GM21737 (cell line): ENCODE results near the gene BACH2.
"Not testable (repeated sequence)": the region's sequence is repeated elsewhere in the genome, so short reads cannot be mapped to it uniquely, and the experiment has no call there.

Source experiments
- ATAC-seq: cut with Tn5 transposase; IDR thresholded peaks from one replicate; pipeline ENCODE4 v1.9.1; 2021; ENCODE audit warnings: mild to moderate bottlenecking, moderate library complexity; ENCODE audit not compliant: unreplicated experiment

BACH2 gene

DNA sequence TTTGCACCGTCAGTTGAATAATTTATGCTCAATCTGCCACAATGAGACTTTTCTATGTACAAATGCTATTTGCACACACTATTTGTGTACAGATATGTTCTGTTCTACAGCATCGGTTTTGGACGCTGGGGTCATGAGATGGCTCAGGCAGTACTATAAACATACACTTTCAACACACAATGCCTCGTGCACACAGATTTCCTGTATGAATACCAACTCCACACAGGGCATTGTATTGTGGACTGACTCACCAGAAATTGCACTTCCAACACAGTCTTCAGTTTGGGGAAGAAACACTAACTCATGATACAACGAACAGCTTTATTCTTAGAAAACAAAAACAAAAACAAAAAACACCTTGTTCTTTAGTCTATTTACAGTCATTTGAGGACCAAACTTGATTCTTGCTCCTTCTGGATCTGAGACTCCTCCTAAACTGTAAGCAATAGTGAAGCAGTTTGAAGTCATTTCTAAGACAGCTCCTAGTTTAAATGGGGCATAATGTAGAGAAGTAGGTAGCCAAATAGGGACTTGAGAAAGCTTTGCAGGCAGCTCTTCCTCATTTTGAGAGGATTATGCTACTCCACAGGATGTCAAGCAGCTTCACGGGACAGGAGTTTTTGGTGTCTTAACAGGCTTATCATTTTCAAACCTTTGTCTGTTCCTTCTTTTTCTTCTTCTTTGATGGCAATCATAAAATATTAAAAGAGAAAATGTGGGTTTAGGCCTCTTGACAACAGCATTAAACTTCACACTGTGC, 368.7 kb downstream of the BACH2 start:
- no peak for ATAC-seq

DNA sequence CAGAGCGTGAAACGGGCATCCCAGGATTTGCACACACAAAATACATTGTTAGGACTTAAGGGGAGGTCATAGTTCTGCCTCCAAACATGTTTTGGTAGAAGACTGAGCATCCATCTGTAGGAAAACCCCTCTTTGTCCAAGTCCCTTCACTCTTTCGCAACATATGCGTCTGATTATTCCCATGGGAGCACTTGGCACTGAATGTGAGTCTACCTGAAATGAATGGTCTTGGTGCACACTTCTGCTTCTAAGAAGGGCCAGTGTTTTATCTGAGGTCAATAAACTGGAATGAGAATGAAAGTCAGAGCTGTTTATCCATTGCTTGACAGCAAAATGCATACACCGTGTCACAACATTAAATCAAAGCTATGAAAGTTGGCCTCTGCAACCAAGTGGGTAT, 369.4 kb downstream of the BACH2 start:
- ATAC-seq: no peak

DNA sequence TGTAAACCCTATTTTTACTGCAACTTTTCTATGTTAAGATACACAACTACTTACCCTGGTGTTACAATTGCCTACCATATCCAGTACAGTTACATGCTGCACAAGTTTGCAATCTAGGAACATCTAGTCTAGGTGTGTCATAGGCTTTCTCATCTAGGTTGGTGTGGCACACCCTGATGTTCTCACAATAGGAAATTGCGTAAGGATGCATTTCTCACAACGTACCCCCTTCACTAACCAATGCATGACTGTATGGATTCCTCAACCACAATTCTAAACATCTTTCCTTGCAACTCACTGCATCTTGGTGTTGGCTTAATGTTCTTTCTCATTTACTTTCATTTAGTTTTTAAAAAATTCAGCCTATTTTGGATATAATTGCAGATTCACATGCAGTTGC, 370.8 kb downstream of the BACH2 start:
- ATAC-seq: no peak

DNA sequence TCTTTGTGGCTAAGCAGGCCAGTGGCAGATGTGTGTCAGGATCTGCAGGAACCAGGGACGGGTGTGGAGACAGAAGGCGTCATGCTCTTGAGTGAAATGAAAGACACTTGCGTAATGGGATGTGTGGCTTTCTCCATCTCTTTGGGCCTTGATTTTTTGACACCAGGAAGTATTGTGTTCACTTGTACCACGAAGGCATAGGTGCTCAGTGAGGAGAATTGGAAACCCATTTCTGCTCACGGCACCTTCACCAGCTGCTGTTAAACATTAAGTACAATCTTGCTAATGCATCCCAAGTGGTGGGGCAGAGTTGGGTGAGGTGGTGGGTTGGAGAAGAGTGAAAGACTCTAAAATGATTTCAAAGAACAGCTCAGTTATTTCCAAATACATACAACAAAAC, 372.4 kb downstream of the BACH2 start:
- no peak for ATAC-seq

DNA sequence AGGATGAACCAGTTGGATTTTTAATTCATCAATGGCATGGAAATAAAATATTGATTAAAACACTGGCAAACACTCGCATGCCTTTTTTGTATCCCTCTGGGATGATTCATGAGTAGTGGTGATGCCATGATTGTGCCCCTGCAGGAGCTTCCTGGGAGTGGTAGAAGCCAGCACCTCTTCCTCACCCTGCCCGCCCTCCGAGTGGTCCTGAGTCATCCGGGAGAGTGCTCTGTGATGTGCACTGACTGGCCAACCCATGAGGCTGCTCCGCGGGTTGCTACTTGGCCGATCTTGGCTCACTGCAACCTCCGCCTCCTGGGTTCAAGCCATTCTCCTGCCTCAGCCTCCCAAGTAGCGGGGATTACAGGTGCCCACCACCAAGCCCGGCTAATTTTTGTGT, 375.0 kb downstream of the BACH2 start:
- no peak for ATAC-seq

DNA sequence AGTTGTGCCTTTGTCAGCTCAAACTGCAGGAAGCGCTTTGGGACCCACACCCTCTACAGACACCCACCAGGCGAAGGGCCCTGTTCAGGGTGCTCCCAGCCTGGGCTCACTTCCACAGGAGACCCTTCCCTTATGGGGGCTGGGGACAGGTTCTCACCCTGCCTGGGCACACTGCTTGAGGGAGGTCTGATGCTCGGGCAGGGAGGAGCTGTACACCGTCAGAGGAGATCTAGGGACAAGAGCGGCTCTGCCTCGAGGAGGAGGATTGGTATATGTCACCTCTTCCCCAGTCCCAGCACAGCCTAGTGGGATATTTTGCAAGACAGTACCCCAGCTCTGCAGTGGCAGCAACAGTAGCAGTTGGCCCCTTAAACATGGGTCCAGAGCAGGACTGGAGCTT, 375.4 kb downstream of the BACH2 start:
- ATAC-seq: no peak

DNA sequence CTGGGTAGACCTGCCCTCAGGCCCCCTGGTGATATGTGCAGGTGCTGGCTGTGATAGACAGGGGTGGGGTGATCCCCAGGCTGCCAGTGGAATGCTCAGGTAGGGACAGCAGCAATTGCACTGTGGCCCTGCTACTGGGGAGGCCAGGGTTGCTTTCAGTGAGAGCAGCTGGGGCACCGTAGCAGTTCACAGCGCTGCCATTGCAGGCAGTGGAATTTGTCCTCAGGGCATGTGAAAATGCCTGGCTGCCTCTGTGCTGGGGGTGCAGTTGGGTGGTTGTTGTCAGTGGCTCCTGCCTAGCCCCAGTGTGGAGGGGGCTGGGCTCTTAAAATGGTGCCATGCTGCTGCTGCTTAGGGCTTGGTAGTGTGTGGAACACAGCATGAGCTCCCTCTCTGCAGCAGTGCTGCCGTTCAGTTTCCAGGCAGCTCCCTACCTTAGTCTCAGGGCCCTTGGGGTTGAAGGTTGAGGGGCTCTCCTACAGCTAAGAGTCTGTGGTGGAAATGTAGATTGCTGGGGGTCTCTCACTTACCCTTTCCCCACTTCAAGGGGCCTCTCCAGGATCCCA, 378.8 kb downstream of the BACH2 start:
- ATAC-seq: no peak

DNA sequence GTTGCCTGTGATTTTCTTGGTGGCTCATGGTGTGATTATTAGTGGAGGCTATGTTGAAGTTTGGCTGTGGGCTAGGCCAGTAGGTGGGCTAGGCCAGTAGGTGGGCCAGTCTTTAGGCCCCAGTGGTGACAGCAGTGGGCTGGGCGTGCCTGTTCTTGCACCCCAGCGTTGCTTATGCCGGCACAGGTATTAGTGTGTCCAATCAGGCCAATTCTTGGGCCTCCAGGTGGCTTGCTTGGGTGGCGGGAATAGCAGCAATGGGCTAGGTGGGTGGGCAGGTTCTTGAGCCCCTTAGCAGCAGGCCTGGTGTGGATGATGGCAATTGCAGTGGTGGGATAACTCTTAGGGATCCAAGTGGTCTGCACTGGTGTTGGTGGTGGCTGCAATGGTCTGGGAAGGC, 379.4 kb downstream of the BACH2 start:
- no peak for ATAC-seq

DNA sequence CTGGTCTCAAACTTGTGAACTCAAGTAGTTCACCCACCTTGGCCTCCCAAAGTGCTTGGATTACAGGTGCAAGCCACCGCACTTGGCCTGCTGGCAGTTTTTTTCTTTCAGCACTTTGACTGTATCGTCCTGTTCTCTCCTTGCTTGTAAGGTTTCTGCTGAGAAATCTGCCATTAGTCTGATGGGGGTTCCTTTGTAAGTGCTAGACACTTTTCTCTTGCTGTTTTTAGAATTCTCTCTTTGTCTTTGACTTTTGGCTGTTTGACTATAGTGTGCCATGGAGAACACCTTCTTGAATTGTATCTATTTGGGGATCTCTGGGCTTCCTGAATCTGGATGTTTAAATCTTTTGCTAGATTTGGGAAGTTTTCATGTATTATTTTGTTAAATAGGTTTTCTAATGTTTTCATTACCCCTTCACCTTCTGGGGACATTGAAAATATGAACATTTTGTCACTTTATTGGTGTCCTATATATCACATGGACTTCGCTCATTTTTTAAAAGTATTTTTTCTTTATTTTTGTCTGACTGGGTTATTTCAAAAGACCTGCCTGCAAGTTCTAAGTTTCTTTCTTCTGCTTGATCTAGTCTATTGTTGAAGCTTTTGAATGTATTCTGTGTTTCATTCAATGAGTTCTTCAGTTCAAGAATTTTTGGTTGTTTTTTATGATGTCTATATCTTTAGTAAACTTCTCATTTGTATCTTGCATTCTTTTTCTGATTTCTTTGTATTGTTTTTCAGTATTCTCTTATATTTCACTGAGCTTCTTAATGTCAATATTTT, 380.3 kb downstream of the BACH2 start:
- no peak for ATAC-seq

DNA sequence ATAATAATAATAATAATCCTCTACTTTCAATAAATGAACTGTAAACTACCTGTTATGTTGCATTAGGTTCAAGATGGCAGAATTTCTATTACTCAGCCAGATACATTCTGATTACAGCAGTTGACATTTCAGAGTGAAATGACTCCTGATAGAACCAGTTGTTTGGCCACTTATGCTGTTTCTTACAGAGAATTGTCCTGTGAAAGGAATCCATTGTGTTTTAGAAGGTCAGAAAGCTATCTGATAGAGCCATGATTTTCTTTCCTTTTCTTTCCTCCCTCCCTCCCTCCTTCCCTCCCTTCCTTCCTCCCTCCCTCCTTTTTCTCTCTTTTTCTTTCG, 385.8 kb downstream of the BACH2 start:
- no peak for ATAC-seq

DNA sequence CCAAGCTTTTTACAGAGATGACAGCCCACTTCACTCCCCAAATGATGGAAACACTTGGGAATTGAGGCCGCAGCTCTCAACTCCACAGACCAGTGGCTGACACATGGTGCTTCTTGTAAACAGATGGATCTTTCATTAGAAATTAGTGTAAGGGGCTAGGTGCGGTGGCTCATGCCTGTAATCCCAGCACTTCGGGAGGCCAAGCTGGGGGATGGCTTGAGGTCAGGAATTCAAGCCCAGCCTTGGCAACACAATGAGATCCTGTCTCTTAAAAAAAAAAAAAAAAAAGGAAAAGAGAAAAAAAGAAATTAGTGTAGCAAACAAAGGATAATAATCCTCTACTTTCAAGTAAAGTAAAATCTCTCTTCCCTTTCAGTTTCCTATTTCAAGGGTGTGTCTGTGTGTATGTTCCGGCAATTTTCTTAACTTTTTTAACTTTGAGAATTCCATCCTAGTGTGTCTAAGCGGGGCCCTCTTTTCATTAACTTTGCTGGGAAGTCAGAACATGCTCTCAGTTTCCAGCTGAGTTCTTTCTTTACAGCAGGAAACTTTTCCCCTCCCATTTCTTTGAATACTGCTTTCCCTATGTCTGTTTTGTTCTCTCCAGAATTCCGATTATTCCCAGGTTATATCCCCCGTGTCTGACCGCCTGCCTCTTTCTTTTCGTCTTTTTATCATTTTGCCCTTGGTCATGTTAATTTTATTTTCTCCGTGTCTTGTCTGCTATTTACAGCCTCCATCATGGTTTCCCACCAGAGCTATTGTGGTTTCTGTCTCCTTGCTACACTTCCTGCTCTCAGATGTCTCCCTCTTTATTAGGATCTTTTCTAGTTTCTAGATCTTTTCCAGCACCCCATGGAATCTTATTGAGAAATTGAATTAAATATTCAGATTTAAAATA, 386.4 kb downstream of the BACH2 start:
- not testable (repeated sequence) for ATAC-seq

DNA sequence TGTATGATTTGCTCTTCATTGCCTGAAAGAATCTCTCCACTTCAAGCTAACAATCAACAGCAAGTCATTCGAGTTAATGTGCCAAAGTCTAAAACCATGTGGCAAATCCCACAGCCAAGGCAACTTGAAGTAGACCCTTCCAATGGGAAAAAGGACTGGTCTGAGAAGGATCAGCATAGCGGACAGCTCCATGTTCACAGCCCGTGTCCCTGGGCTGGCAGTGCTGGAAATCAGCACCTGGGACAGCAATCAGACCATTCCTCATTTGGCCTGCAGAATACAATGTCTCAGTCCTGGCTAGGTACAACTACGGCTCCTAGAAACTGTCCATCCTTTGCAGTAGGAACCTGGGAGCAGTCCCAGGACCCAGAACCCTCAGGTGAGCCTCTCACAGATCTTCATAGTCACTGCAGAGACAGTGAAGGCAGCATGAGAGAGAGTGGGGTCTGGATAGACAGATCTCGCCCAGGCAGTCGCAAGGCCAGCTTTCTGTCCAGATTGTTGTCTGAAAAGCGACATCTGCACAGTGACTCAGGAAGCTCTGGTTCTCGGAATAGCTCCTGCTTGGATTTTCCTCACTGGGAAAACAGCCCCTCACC, 401.3 kb downstream of the BACH2 start:
- ATAC-seq: no peak

DNA sequence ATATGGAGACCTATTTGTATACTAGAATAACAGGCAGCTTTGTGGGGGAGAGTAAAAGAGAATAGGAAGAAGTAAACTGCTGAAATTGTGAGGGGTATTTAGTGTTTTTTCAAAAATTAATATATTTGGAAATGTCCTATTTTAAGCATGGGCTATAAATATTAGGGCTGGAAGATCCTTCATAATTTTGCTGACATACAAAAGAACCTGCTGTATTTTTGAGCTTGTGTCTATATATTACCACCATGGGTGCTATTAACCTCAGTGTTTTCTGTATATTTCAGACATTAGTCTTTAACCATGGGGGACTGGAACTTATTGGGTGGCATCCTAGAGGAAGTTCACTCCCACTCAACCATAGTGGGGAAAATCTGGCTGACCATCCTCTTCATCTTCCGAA, 402.5 kb downstream of the BACH2 start, which contains the start of gene GJA10:
Gene GJA10 (plus strand): TSS at position 301 of the 400 bp plus-strand sequence. CDS start 0 bp downstream, at position 301.
- no peak for ATAC-seq

DNA sequence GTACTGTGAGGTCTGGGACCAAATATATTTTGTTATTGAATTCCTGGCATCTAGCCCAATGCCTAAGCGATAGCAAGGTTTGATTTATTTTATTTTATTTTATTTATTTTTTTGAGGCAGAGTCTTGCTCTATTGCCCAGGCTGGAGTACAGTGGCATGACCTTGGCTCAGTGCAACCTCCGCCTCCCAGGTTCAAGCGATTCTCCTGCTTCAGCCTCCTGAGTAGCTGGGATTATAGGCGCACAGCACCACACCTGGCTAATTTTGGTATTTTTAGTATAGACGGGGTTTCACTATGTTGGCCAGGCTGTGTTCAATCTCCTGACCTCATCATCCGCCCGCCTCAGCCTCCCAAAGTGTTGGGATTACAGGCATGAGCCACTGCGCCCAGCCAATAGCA, 404.1 kb downstream of the BACH2 start:
- ATAC-seq: not testable (repeated sequence)

DNA sequence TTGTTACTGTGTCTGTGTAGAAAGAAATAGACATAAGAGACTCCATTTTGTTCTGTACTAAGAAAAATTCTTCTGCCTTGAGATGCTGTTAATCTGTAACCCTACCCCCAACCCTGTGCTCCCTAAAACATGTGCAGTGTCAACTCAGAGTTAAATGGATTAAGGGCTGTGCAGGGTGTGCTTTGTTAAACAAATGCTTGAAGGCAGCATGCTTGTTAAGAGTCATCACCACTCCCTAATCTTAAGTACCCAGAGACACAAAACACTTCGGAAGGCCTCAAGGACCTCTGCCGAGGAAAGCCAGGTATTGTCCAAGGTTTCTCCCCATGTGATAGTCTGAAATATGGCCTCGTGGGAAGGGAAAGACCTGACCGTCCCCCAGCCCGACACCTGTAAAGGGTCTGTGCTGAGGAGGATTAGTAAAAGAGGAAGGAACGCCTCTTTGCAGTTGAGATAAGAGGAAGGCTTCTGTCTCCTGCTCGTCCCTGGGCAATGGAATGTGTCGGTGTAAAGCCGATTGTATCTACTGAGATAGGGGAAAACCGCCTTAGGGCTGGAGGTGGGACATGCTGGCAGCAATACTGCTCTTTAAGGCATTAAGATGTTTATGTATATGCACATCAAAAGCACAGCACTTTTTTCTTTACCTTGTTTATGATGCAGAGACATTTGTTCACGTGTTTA, 405.7 kb downstream of the BACH2 start:
- not testable (repeated sequence) for ATAC-seq

DNA sequence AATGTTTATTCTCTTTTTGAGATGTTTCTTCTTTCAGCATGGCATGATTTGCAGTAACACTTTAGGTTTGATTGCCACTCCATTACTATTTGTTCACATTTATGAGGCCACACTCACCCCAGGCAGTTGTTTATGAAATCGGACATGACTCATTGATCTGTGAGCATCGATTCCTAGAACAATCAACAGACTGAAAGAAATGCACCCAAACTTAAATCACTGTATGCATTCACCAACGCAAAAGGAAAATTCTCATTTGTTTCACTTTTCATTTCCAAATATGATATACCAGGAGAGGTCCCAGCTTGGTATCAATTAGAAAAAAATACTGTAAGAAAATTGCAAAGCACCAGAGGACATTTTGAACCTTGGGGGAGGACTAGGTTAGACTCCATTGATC, 407.8 kb downstream of the BACH2 start:
- no peak for ATAC-seq

DNA sequence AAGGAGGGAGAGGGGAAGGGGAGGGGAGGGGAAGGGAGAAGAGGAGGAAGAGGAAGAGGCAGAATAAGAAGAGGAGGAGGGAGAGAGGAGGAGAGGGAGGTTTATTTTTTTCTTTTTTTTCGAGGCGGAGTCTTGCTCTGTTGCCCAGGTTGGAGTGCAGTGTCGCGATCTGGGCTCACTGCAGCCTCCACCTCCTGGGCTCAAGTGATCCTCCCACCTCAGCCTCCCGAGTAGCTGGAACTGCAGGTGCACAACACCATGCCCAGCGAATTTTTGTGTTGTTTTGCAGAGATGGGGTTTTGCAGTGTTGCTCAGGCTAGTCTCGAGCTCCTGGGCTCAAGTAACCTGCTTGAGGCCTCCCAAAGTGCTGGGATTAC, 408.5 kb downstream of the BACH2 start:
- ATAC-seq: no peak

DNA sequence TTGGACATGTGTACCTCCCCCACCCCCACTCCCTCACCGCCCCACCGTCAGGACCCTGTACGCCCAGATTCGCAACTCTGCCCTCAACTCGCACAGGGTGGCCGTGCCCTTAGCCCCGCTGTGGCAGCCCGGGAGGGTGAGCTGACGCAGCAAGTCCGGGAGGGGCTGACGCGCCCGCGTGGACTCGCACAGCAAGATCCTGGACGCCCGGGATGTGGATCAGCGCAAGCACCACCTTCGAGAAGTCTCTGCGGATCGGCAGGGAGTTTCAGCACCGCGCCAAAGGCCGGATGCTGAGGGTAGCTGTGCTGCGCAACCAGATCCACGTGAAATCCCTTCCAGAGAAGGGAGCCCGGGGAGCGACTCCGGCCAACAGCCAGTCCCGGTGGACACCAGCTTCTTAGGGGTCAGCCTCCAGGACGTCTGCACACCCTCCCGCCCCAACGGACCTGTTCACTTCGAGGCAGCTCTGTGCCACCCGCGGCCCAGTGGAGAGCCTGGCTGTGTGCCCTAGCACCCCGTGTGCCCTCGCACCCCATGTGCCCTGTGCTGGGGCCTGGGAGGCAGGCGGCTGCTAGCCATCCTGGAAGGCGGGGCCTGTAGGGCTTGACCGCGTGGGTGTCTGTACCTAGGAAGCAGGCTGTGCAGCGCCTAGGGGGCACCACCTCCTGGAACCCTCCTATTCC, 409.0 kb downstream of the BACH2 start:
- no peak for ATAC-seq

DNA sequence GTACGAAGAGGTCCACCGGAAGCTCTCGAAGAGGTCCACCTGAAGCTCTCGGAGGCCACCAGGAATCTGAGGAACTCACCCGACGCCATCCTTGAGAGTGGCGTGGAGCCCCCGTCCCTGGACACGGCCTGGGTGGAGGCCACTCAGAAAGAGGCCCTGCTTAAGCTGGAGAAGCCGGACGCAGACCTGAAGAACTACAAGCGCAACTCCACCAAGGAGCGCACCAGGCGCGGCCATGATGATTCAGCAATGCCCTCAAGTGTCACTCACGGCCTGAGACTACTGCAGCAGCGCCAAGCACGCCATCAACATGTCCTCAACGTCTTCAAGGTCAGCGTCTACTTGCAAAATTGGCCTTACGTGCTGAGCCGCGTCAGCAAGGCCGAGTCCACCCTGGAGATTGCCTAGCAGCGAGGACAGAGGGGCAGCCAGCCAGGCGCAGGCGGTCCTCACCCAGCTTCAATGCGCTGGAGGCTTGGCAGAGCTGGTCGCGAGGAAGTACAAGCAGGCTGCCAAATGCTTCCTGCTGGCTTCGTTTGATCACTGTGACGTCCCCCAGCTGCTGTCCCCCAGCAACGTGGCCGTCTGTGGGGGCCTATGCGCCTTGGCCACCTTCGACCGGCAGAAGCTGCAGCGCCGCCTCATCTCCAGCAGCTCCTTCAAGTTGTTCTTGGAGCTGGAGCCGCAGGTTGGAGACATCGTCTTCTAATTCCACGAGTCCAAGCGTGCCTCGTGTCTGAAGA, 410.1 kb downstream of the BACH2 start:
- no peak for ATAC-seq
